HS-27A (cell line): ENCODE data around the gene RBBP9.
A peak's percentile ranks its signal among the peaks of the same experiment; 100 is the strongest.
"Not testable (repeated sequence)": the region's sequence is repeated elsewhere in the genome, so short reads cannot be mapped to it uniquely, and the experiment has no call there.

Experiments used
- DNase-seq: peaks from one replicate; pipeline ENCODE4 v3.0.0-alpha.2; 2012; ENCODE audit warnings: low read depth, missing footprints

The RBBP9 gene

DNA sequence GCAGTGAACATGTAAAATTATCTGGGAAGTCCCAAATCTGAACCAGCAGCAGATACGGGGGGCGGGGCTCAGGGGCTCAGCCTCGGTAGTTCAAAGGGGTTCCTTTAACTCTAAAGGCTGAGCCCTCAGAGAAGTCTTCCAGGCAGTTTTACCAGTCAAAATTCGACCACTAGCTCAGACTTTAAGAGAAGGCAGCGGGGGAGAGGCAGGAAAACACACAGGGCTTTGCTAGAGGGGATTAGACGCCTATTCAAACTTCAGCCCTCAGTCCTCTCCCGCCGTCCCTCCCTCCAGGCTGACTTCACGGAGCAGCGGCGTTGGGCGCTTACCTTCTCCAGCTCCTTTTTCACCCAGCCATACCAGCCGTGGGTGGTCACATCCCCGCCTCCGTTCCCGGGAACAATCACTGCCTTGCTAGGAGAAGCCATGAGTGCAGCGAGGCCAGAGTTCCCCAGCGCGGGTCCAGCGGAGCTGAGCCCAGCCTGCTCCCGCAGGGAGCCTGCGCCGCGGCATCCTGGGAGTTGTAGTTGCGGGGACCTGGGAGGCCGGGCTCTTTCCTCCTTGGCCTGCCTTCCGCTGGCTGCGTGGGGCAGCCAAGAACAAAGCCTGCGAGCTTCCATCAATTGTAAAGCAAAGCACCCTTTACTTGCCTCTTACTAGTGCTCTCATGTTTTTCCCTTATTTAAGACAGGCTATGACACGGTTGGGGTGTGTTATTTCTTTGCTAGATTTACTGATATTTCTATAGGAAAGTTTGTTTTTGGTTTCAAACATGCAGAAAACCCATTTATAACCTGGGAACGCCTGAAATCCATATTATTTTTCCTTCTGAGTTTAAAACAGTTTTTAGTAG is at the start of gene RBBP9:
RBBP9 (minus strand) TSS at position 486 of the 853 bp plus-strand sequence; CDS start at position 428, 58 bp downstream.
- peak; percentile 66 for DNase-seq

DNA sequence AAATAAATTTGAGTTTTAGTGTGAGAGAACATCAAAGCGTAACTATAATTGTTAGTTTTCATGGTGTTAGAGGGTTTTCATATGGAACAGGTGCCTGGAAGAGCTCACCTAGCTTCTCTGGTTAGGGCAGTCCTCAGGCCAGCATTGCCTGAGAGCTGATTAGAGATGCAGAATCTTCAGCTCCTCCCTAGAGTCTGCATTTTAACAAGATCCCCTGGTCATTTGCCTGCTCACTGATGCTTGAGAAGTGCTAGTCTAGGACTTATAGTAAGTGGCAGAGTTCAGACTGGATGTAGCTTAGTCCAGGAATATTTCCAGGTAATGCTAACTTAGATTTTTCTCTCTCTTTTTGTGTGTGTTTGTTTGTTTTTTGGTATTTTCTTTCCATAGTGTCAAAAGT is 48.5 kb upstream of the RBBP9 start:
- no peak for DNase-seq

DNA sequence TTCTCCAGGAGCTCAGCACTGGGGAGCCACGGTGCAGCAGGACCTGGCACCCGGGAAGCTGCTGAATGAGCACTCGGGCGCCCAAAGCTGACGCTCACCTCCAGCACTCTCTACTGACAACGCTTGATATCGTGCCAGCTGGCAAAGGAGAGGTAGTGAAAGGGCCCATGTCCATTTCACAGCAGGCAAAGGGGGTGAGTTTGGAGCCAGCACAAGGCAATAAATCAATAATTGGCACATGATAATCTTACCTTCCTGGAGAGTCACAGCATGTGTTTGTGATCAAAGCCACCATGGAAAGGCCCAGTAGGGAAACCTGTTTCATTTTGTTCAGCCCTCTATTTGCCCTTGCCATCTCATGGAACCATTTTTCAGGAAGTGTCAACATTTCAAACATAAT is 46.9 kb upstream of the RBBP9 start:
- DNase-seq, result no peak

DNA sequence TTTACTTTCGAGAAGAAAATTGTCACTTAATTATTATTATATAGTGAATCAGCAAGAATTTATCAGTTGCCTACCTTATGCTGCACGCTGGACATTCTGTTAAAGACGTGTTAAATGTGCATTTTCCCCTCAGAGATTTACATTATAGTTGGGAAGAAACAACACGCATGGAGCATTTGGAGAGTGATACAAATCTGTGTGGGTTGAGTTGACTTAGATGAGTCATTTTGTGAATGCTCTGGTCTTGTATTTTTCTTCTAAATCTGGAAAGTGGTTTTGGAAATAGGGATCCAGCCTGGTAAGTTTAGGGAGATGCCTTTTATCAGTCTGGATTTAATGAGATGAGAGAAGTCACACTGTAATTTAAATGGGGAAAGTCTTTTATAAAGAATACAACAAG is 46.2 kb upstream of the RBBP9 start:
- no peak for DNase-seq

DNA sequence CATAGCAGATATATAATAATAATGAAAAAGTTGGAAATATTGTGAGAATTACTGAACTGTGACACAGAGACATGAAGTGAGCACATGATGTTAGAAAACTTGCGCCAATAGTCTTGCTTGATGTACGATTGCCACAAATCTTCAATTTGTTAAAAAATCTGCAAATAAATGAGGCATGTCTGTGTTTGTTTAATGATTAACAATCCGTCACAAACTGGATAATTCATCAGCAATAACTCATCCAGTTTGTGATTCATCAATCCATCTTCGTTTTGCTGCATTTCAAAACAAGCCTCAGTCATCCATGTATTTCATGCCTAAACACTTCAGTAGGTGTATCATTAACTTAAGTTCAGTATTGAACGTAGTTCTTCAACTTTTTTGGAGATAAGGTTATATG is 44.7 kb upstream of the RBBP9 start:
- DNase-seq, result no peak

DNA sequence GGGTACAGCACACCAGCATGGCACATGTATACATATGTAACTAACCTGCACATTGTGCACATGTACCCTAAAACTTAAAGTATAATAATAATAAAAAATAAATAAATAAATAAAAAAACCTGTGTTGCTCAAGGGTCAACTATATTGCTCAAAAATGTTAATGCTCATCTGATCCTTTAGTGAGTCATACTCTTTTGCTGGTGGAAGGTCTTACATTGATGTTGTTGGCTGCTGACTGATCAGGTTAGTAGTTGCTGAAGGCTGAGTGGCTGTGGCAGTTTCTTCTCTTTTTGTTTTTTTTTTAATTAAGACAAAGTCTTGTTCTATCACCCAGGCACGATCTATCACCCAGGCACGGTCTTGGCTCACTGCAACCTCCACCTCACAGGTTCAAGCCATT is 40.6 kb upstream of the RBBP9 start:
- DNase-seq, result no peak

DNA sequence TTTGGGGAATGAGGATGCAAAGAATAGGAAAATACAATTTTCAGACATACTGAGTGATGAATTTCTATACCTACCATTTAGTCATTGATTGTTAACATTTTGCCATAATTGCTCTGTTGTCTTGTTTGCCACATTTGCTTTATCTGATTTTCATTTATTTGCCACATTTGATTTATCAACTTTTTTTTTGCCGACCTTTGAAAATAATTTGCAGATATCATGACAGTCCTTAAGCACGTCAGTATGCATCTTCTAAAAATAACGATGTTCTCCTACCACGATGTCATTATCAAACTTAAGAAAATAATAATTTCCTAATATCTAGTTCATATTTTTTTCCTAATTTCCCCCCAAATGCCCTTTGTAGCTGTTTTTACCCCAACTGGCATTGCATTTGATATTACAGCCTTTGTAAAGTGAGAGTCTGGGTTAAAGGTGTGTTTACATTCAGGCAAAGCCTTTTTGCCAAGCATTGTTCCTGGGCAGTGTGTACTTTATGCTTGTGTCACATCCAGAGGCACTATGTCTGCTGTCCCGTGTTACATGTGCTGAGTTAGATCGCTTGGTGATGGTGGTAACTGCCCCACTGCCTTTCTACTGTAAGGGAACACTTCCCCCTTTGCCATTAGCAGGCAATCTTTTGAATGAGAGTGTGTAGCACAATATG is 37.1 kb upstream of the RBBP9 start:
- no peak for DNase-seq

DNA sequence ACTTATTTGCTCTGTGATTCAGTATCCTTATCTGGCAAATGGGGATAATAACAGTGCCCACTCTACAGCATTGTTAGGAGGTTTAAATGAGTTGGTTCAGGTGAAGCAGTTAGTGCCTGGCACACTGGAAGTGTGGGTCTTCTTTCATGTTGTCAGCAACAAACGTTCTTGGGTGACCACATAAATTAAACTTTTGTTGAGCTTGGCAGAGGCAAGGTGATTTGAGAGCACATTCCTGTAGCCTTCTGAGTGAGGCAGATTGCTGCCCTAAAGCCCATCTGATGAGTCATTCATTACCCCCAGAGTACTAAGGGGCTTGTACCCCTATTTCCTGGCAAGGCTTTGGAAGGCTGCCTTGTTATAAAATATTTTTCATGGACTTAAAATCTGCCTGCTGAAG is 36.5 kb upstream of the RBBP9 start:
- DNase-seq, result no peak

DNA sequence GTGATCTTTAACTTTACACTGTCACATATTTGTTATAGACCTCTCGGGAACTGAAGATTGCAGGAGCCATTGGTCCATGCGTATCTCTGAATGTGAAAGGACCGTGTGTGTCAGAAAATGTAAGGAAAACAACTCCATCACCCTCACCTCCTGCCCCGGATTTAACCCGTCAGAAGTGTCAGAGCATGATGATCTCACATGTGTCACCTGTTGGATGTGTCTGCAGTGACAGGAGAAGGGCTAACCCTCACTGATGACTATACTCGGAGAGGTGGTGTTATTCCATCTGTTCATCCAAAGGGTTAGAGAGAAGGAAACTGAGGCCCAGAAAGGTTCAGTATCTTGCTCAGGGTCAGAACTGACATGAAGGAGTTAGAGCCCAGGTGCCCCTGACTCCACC is 35.6 kb upstream of the RBBP9 start:
- no peak for DNase-seq

DNA sequence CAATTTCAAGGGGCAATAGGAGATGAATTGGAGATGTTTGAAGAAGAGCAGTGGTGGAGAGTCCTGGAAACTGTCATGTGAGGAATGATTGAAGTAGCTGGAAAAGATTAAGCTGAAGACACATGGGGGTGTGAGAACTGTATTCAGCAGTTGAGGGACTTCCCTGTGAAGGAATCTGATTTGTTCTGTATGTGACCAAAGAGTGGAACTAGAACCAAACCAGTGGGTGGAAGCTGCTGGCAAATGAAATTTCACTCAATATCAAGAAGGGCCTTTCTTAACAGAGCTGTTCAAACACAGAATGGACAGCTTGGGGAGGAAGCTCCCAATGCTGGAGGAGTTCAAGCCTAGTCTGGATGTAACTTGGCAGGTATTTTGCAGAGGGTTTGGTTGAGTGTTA is 32.0 kb upstream of the RBBP9 start:
- DNase-seq, result no peak

DNA sequence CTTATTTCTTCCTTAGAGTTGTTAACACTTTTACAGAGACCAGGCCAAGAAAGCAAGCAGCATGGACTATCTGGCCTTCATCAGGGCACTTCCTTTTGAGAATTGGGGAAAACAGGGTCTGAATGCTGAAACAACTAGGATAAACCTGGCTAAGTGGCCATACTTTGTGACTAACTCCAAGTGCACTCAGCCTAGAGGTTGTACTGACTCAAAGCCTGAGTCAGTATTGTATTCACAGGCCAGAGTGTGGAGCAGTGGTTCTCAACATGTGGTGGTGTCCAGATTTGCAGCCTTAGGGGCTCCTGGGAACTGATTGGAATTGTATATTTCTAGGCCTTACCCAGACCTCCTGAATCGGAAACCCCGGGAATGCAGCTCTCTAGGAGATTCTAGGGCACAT is 30.8 kb upstream of the RBBP9 start:
- DNase-seq, result no peak

DNA sequence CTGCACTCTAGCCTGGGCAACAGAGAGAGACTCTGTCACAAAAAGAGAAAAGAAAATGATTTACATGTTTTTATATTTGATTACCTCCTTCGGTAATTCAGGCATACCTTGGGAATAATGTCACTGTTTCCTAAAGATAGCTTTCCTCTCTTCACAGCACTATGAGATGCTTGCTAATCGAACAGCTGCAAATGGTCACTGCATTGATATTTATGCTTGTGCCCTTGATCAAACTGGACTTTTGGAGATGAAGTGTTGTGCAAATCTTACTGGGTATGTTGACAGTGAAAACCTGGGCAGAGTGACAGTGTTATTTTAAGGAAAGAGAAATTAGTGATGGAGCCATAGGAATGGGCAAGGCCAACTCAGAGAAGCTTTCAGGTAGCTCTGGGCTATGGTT is 30.3 kb upstream of the RBBP9 start:
- no peak for DNase-seq

DNA sequence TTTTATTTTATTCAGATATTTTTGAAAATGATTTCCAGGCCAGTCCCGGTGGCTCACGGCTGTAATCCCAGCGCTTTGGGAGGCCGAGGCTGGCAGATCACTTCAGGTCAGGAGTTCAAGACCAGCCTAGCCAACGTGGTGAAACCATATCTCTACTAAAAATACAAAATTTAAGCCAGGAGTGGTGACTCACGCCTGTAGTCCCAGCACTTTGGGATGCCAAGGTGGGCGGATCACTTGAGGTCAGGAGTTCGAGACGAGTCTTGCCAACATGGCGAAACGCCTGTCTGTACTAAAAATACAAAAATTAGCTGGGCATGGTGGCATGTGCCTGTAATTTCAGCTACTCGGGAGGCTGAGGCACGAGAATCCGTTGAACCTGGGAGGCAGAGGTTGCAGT is 29.7 kb upstream of the RBBP9 start:
- not testable (repeated sequence) for DNase-seq

DNA sequence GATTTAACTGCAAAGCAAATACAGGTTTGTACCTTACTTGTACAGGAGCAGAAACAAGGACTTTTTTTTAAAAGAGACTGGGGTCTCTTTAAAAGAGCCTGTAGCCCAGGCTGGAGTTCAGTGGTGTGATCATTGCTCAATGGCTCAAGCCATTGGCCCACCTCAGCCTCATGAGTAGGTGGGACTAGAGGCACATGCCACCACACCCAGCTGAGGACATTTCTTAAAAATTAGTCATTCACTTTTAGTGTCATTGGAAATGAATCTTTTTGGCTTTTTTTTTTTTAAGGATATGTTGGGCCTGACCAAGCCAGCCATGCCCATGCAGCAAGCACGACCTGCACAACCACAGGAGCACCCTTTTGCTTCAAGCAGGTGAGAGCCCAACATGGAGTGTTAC is 27.6 kb upstream of the RBBP9 start:
- peak; percentile 90 for DNase-seq

DNA sequence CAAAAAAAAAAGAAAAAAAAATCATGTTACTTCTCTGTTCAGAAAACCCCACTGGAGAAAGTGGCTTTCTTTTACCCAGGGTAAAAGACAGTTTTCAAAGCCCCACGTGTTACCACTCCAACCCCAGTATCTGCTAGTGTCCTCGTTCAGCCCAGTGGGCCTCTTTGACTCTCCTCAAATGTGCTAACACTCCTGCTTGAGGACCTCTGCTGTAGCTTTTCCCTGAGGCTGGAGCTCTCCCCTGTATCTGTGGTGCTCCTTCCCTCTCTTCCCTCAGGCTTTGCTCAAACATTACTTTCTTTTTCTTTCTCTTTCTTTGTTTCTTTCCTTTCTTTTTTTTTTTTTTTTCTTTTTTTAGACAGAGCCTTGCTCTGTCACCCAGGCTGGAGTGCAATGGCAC is 26.0 kb upstream of the RBBP9 start:
- DNase-seq, result no peak

DNA sequence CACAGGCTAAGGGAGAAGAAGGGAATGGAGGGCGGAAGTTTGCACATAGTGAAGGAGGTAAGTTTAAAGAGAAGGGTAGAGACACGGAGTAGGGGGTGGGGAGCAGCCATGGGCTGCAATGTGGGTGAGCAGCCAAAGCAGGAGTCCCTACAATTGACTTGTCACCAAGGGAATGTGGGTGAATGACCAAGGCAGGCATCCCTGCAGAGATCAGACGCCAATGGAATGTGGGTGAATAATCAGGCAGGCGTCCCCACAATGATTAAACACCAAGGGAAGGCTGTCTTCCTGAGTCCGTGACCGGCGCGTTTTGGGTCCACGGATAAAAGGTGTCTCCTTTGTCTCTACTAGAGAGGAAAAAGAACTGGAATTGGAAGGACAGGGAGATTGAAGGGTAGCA is 25.0 kb upstream of the RBBP9 start:
- not testable (repeated sequence) for DNase-seq

DNA sequence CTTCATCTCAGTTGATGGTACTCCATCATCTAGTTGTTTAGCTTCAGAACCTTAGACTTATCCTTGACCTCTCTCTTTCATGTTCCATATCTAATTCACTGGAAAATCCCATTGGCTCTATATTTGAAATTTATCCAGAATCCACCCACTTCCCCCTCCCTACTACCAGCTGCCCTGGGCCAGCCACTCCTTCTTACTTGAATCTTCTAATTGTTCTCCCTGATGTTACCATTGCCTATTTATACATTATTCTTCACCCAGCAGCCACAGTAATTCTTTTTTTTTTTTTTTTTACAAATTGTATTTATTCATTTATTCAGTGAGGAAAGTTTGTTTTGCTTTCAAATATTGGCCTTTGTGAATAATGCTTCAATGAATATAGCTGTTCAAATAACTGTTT is 18.9 kb upstream of the RBBP9 start:
- DNase-seq, result no peak

DNA sequence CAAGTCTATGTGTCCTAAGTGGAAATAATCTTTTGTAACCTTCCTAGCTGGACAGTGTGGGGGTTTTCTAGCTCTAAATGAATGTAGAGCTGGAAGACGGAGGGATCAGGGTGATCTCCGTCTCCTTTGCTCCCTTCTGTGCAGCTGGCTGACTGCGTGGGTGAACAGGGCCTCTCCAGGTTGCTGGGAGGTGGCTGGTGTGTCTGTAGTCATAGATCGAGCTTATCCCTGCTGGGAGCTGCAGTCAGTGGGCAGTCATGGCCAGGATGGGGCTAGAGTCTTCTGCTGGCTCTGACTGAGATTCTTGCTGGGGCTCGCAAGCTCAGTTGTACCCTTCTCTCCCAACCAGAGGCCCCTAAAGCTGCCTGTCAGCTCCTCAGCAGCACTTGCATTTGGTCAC is 17.1 kb upstream of the RBBP9 start:
- DNase-seq, result no peak

DNA sequence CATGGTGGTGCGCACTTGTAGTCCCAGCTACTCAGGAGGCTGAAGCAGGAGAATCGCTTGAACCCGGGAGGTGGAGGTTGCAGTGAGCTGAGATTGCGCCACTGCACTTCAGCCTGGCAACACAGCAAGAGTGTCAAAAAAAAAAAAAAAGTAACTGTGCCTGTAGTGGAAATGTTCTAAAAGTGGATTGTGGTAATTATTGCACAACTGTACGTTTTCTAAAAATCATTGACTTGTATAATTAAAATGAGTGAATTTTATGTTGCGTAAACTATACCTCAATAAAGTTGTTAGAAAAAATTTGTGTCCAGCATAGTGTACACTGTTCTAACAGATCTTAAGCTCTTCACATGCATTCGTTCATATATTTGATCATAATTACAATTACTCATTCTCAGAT is 16.2 kb upstream of the RBBP9 start:
- no peak for DNase-seq

DNA sequence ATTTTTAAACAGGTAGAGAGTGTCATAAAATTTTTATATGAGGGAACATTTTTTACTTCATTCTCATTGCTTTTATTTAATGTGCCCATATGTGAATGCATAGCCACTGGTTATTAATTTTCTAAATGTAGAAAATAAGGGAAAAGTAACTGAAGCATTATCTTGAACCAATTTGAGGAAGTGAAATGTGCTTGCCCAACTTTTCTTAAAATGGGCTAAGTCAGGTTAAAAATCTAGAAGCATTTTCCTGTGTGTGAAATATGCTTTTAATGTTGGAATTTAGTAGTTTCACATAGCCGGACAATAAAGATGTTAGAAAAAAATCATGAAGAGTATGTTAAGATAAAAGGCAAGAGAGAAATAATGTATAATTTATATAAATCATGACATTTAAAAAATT is 14.5 kb upstream of the RBBP9 start:
- DNase-seq, result no peak

DNA sequence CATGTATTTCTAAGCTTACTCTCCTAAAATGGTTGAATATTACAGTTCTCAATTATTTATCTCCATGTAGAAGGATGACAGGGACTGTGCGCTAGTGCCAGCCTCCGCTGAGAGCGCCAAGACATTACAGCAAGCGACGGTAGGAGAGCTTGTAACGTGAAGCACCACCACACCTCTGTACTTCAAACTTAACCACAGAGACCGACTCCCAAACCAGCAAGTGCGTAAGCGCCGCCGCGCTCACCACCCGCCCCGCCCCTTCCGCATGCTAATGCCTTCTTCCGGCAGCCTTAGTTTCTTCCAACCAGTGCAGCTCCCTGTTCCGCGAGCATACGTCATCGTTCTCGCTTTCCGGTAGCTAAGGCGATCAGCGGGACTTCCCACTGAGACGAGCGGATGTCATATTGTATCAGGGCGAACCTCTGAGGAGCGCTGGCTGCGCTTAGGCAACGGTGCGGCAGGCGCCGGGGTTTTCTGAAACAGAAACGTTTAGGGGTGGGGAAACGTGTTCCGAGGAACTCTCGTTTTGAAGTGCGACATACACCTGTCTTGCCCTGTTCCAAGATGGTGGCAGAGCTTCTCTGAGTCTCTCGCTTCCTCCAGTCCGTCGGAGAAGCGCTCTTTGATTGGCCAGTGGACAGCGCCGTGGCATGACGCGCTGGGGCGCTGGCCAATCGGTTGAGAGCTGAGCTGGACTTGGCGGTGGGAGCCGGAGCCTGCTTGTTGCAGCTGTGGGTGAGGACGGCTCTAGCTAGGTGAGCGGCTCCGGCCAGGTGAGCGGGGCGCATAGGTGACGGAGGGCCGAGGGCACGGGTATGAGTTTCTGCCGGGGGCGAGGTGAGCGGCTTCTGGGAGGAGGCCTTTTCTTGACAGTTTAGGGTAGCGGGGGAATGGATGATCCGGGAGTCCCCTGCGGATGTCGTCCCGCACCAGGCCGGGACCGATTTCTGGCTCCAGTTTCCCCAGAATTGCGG is 10.5 kb upstream of the RBBP9 start, which contains the start of gene SEC23B:
SEC23B (plus strand) TSS at position 723 of the 974 bp plus-strand sequence. CDS start 2,896 bp downstream, outside the sequence.
- peak; percentile 97 for DNase-seq

DNA sequence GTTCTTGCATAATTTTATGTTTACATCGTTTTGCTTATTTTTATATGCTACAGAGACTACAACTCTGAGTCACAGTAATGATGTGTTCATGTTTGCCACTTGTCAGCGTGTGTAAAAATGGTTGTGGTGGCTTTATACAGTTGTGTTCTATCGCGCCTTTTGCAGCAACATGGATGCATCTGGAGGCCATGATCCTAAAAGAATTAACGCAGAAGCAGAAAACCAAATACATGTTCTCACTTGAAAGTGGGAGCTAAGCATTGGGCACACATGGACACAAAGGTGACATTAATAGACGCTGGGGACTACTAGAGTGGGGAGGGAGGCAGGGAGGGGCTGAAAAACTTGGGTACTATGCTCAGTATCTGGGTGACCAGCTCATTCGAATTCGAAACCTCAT is 9.7 kb upstream of the RBBP9 start:
- no peak for DNase-seq
